GM23248 (cell line): Measurements from ENCODE around the gene ANKDD1A. TPM values are rescaled to one million over a fixed set of nuclear protein-coding genes. Genes with fewer than 3 reads are reported as not detected.

ENCODE experiments used
- DNase-seq: peaks from one replicate; pipeline ENCODE4 v3.0.0-alpha.2; 2015
- H2AFZ ChIP-seq: fragments of 200-600 bp; sonication (generic); 2 replicates; pipeline ENCODE4 v1.6.1; 2016; ENCODE audit warnings: antibody characterized with exemption
- H3F3A ChIP-seq: fragments of 200-600 bp; sonication (generic); 2 replicates; pipeline ENCODE4 v1.6.1; 2016; ENCODE audit warnings: mild to moderate bottlenecking, antibody characterized with exemption, mixed run types; ENCODE audit not compliant: insufficient read depth
- H3K27ac ChIP-seq: fragments of 200-600 bp; sonication (generic); 2 replicates; pipeline ENCODE4 v1.5.1; 2016; ENCODE audit warnings: mild to moderate bottlenecking
- H3K27me3 ChIP-seq: fragments of 200-600 bp; sonication (generic); replicated peaks from 2 replicates; pipeline ENCODE4 v1.6.1; 2016; ENCODE audit warnings: mild to moderate bottlenecking; ENCODE audit not compliant: insufficient read depth
- H3K36me3 ChIP-seq: fragments of 200-600 bp; sonication (generic); 2 replicates; pipeline ENCODE4 v1.6.1; 2016; ENCODE audit warnings: low read depth, mild to moderate bottlenecking
- H3K4me1 ChIP-seq: fragments of 200-600 bp; sonication (generic); 2 replicates; pipeline ENCODE4 v1.6.1; 2016; ENCODE audit warnings: mild to moderate bottlenecking; ENCODE audit not compliant: insufficient read depth
- H3K4me2 ChIP-seq: fragments of 200-600 bp; sonication (generic); one replicate; pipeline ENCODE4 v1.6.1; 2016; ENCODE audit warnings: mild to moderate bottlenecking; ENCODE audit not compliant: unreplicated experiment
- H3K4me3 ChIP-seq: fragments of 200-600 bp; sonication (generic); 2 replicates; pipeline ENCODE4 v1.5.1; 2016; ENCODE audit warnings: mild to moderate bottlenecking
- H3K79me2 ChIP-seq: fragments of 200-600 bp; sonication (generic); 2 replicates; pipeline ENCODE4 v1.6.1; 2016; ENCODE audit warnings: mild to moderate bottlenecking; ENCODE audit not compliant: insufficient read depth
- H3K9ac ChIP-seq: fragments of 200-600 bp; sonication (generic); 2 replicates; pipeline ENCODE4 v1.6.1; 2016; ENCODE audit warnings: mild to moderate bottlenecking
- H3K9me2 ChIP-seq: fragments of 200-600 bp; sonication (generic); 2 replicates; pipeline ENCODE4 v1.6.1; 2016; ENCODE audit warnings: mixed run types, mild to moderate bottlenecking, moderate library complexity; ENCODE audit not compliant: insufficient read depth
- H3K9me3 ChIP-seq: fragments of 200-600 bp; sonication (generic); one replicate; pipeline ENCODE4 v1.6.1; 2017; ENCODE audit warnings: low read depth
- H4K20me1 ChIP-seq: fragments of 200-600 bp; sonication (generic); 2 replicates; pipeline ENCODE4 v1.6.0; 2016; ENCODE audit not compliant: insufficient read depth
- EZH2 ChIP-seq: fragments of 200-600 bp; sonication (generic); IDR thresholded peaks from 2 replicates; pipeline ENCODE4 v1.6.1; 2018; ENCODE audit warnings: antibody characterized with exemption, mild to moderate bottlenecking; ENCODE audit not compliant: insufficient read depth, poor library complexity, severe bottlenecking
- EZH2phosphoT487 ChIP-seq: fragments of 200-600 bp; sonication (generic); IDR thresholded peaks from 2 replicates; pipeline ENCODE4 v1.6.1; 2018; ENCODE audit warnings: antibody characterized with exemption, moderate library complexity, mild to moderate bottlenecking, low read depth; ENCODE audit not compliant: insufficient read depth
- WGBS, 2 experiments: methylation state at CpG; one replicate each; pipeline ENCODE4 v1.1.6; 2015 to 2017; ENCODE audit warnings: low lambda C conversion rate in 2 of 2, low coverage in 1 of 2; ENCODE audit errors: missing lambda C conversion rate in 2 of 2; 5-methylcytosine and 5-hydroxymethylcytosine counted together
- in situ Hi-C: fragments of 300-500 bp; cut with MboI; formaldehyde crosslinking; loops from 2 replicates; pipeline ENCODE4 v1.15.0; 2020
- polyA plus RNA-seq: library from polyadenylated mRNA; unstranded; fragments of >200 nt; fragmentation: Nextera tagmentation; extraction: Ambion mirVana; gene quantifications from 2 replicates; pipeline ENCODE4 v1.2.1, GENCODE V29; 2016
- total RNA-seq: library from RNA; depleted of rRNA; stranded (reverse); fragments of >200 nt; shearing (Covaris generic); gene quantifications from 2 replicates; pipeline ENCODE4 v1.2.3, GENCODE V29; 2014

Gene ANKDD1A
- total and polyA plus RNA-seq, 2 experiments from 2014 or later, result 2.7 to 3.1 TPM

DNA sequence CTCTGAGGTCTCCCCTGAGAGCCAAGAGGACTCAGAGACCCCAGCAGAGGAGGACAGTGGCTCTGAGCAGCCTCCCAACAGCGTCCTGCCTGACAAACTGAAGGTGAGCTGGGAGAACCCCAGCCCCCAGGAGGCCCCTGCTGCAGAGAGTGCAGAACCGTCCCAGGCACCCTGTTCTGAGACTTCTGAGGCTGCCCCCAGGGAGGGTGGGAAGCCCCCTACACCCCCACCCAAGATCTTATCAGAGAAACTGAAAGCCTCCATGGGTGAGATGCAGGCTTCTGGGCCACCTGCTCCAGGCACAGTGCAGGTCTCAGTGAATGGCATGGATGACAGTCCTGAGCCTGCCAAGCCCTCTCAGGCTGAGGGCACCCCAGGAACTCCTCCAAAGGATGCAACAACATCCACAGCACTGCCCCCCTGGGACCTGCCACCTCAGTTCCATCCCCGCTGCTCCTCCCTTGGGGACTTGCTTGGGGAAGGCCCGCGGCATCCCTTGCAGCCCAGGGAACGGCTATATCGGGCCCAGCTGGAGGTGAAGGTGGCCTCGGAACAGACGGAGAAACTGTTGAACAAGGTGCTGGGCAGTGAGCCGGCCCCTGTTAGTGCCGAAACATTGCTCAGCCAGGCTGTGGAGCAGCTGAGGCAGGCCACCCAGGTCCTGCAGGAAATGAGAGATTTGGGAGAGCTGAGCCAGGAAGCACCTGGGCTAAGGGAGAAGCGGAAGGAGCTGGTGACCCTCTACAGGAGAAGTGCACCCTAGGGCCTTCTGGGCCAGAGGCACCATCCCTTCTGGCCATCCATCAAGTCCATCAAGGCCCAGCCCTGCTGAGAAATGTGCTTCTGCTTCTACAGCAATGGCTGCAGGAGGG is 46.3 kb upstream of the ANKDD1A start:
- no peaks in the 10 kb centered on the region for H4K20me1 ChIP-seq
- no peak overlapping the region for H3K9ac ChIP-seq
- H3K4me3 ChIP-seq, result no peak overlapping the region
- H3K9me3 ChIP-seq, result no peaks in the 10 kb centered on the region
- 0 out of 2 replicates have a peak, but pooled peaks cover 7% of the 10 kb centered on the region for H3F3A ChIP-seq
- DNase-seq, result no peak
- peak overlapping the region; percentile 46 for H3K27ac ChIP-seq
- 91 to 92% methylated on average over 11 to 12 of the region's 12 CpGs for WGBS, 2 experiments
- H3K4me1 ChIP-seq, result peaks cover 13% of the 10 kb centered on the region
- no peaks in the 10 kb centered on the region for H3K27me3 ChIP-seq
- no peaks in the 10 kb centered on the region for H3K9me2 ChIP-seq
- no peak overlapping the region for H2AFZ ChIP-seq
- H3K4me2 ChIP-seq, result no peak overlapping the region
- in situ Hi-C loops, result no loop called here
- H3K79me2 ChIP-seq, result peaks cover 21% of the 10 kb centered on the region
- H3K36me3 ChIP-seq, result no peaks in the 10 kb centered on the region; the same call in 1 of the 2 replicates
- no peak for TF ChIP-seq EZH2
- no peak for TF ChIP-seq EZH2phosphoT487

DNA sequence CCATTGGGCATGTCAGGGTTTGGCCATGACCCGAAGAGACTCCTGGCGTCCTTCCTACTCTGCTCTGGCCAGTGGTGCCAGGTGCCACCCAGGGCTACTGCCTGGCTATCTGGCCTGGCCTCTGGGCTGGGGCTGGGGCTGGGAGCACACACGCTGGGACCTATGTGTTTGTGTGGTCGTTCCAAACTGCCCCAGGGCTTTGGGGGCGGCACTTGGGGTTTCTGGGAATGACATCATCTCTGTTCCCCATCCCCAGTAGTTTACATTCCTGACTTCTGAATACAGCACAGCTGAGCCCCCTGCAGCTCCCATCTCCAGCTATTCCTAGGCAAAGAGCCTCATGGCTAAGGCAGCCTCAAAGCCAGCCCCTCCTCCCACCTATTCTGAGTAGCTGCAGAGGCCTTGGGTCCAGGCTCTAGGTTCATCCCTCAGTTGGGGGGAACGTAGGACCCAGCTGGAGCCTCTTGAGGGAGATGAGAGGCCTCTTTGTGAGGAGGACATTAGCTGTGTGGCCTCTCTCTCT is 45.6 kb upstream of the ANKDD1A start:
- no peaks in the 10 kb centered on the region; the same call in 1 of the 2 replicates for H3K36me3 ChIP-seq
- WGBS, 2 experiments, result 35 to 55% methylated on average over 4 to 6 of the region's 6 CpGs
- peaks cover 13% of the 10 kb centered on the region for H3K4me1 ChIP-seq
- TF ChIP-seq EZH2 (no peak), EZH2phosphoT487 (no peak)
- no peak overlapping the region for H2AFZ ChIP-seq
- DNase-seq, result peak; percentile 69
- peak overlapping the region; percentile 4 for H3K4me2 ChIP-seq
- no peak overlapping the region for H3K4me3 ChIP-seq
- no peaks in the 10 kb centered on the region for H3K27me3 ChIP-seq
- no peaks in the 10 kb centered on the region for H3K9me2 ChIP-seq
- no peaks in the 10 kb centered on the region for H4K20me1 ChIP-seq
- peak overlapping the region; percentile 18; the same call in 1 of the 2 replicates for H3K9ac ChIP-seq
- no peaks in the 10 kb centered on the region for H3K9me3 ChIP-seq
- in situ Hi-C loops, result no loop called here
- 0 out of 2 replicates have a peak, but pooled peaks cover 7% of the 10 kb centered on the region for H3F3A ChIP-seq
- peak overlapping the region; percentile 46 for H3K27ac ChIP-seq
- H3K79me2 ChIP-seq, result peaks cover 14% of the 10 kb centered on the region

DNA sequence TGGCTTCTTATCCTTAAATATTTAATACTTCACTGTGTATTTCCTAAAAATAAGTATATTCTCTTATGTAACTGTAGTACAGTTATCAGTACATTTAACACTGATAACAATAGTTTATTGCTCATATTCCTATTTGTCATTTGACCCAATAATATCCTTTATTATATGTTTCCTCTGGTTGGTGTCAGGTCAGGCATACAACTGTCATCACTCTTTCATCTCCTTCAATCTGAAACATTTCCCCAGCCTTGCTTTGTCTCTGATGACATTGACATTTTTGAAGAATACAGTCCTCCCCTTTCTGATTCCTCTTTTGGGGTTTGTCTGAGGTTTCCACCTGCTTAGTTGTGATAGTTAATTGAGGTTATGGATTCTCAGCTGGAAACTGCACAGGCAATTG is 42.2 kb upstream of the ANKDD1A start:
- H3K9ac ChIP-seq, result no peak overlapping the region
- H3K9me3 ChIP-seq, result no peaks in the 10 kb centered on the region
- no peak overlapping the region for H3K4me2 ChIP-seq
- no peaks in the 10 kb centered on the region for H4K20me1 ChIP-seq
- TF ChIP-seq EZH2phosphoT487 (no peak), EZH2 (no peak)
- H3K27me3 ChIP-seq, result no peaks in the 10 kb centered on the region
- H3K36me3 ChIP-seq, result no peaks in the 10 kb centered on the region; the same call in 1 of the 2 replicates
- H3K4me1 ChIP-seq, result peaks cover 21% of the 10 kb centered on the region
- in situ Hi-C loops, result no loop called here
- 0 out of 2 replicates have a peak, but pooled peaks cover 7% of the 10 kb centered on the region for H3F3A ChIP-seq
- H3K27ac ChIP-seq, result no peak overlapping the region
- no peak overlapping the region for H2AFZ ChIP-seq
- DNase-seq, result no peak
- no peak overlapping the region for H3K4me3 ChIP-seq
- no peaks in the 10 kb centered on the region for H3K79me2 ChIP-seq
- no peaks in the 10 kb centered on the region for H3K9me2 ChIP-seq

DNA sequence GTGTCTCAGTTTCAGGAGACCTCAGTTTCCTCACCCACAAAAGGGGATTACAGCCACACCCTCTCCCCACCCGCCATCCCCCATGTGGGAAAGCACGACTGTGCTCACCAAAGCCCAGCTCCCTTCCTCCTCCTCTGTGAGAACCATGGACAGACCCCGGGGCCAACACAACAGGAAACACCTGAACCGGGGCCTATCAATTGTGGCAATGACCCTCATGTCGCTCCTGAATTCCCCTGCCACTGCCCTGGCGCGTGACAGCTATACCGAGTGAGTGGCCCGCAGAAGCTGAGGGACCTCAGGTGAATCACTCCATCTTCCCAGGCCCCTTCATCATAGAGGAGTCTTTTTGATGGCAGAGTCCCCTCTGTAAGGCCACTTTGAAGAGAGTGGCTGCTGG is 41.3 kb upstream of the ANKDD1A start:
- H3K9me2 ChIP-seq, result no peaks in the 10 kb centered on the region

More for the DNA sequence above, 41.3 kb upstream of the ANKDD1A start:
- no peak for DNase-seq
- no peak overlapping the region for H2AFZ ChIP-seq
- no peaks in the 10 kb centered on the region for H3K9me3 ChIP-seq
- H3K4me2 ChIP-seq, result no peak overlapping the region
- H3K36me3 ChIP-seq, result no peaks in the 10 kb centered on the region; the same call in 1 of the 2 replicates
- 0 out of 2 replicates have a peak, but pooled peaks cover 7% of the 10 kb centered on the region for H3F3A ChIP-seq
- no peak overlapping the region for H3K27ac ChIP-seq
- TF ChIP-seq EZH2phosphoT487, result no peak
- TF ChIP-seq EZH2, result no peak
- H3K4me3 ChIP-seq, result no peak overlapping the region
- H3K4me1 ChIP-seq, result peaks cover 21% of the 10 kb centered on the region
- no peaks in the 10 kb centered on the region for H4K20me1 ChIP-seq
- 90 to 94% methylated on average over 9 of the region's 9 CpGs for WGBS, 2 experiments
- no peaks in the 10 kb centered on the region for H3K27me3 ChIP-seq
- no peaks in the 10 kb centered on the region for H3K79me2 ChIP-seq
- in situ Hi-C loops, result no loop called here
- no peak overlapping the region for H3K9ac ChIP-seq
